ENCODE results near the gene HMGXB4. TPM values are rescaled to one million over a fixed set of nuclear protein-coding genes. Genes with fewer than 3 reads are reported as not detected.

The HMGXB4 gene
- total RNA-seq, 3 donors from 2014 or later (not counting 1 experiment from before 2014, with no cell fraction given): 40.4 to 46.1 (median 40.7) TPM

DNA sequence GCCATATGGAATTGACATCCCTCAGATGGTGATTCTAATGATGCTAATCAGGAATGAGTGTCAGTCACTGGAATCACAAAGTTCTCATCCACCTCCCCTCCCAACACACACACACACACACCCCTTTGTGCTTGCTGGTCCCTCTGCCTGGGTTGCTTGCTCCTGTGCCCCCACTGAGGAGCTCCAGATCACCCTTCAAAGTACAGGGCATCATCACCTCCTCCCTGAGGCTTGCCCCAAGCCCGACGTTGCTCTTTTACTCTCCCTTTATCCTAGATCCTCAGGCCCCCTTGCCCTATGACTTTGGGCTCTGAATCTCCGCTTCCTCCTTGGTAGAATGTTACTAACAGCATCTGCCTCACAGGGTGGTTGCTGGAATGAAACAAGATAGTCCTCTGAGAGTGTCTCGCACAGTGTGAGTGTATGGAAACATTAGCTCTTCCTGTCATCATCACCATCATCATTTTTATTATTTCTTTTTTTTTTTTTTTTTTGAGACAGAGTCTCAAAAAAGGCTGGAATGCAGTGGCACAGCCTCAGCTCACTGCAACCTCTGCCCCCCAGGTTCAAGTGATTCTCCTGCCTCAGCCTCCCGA is 45.8 kb downstream of the HMGXB4 start:
- Histone ChIP-seq H3K4me3 (ENCODE audit: low read length) (no peak overlapping the region), H3K27ac (ENCODE audit: low read length) (no peak overlapping the region), H3K27me3 (ENCODE audit: control insufficient read depth, insufficient read depth, low read length) (no peaks in the 10 kb centered on the region), H3K9me3 (ENCODE audit: control insufficient read depth, insufficient read depth, low read length) (no peaks in the 10 kb centered on the region), H3K4me1 (ENCODE audit: control insufficient read depth, insufficient read depth, low read length) (peaks cover 40% of the 10 kb centered on the region), H3K36me3 (ENCODE audit: control insufficient read depth, insufficient read depth, low read length) (no peaks in the 10 kb centered on the region)
- Mint-ChIP-seq H3K4me3 (peak overlapping the region; percentile 33), H3K4me1 (peaks cover 37 to 50% of the 10 kb centered on the region in 2 donors), H3K27ac (peak overlapping the region in 1 of 2 donors; percentile 28), H3K9me3 (no peaks in the 10 kb centered on the region), H3K36me3 (no peaks in the 10 kb centered on the region), H3K27me3 (ENCODE audit: low read depth in 2 of 2) (no peaks in the 10 kb centered on the region)
- intact Hi-C loops (cut with micrococcal nuclease): loop anchor here (10.0 kb wide), 1 partner anchor 82 kb away; the partner anchor contains the start of gene HMOX1
- no peak for ATAC-seq
- DNase-seq: no peak
- 87% methylated on average over 4 of the region's 5 CpGs for WGBS (ENCODE audit: insufficient coverage)
- TF ChIP-seq, protein P1, sequence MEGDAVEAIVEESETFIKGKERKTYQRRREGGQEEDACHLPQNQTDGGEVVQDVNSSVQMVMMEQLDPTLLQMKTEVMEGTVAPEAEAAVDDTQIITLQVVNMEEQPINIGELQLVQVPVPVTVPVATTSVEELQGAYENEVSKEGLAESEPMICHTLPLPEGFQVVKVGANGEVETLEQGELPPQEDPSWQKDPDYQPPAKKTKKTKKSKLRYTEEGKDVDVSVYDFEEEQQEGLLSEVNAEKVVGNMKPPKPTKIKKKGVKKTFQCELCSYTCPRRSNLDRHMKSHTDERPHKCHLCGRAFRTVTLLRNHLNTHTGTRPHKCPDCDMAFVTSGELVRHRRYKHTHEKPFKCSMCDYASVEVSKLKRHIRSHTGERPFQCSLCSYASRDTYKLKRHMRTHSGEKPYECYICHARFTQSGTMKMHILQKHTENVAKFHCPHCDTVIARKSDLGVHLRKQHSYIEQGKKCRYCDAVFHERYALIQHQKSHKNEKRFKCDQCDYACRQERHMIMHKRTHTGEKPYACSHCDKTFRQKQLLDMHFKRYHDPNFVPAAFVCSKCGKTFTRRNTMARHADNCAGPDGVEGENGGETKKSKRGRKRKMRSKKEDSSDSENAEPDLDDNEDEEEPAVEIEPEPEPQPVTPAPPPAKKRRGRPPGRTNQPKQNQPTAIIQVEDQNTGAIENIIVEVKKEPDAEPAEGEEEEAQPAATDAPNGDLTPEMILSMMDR (IDR thresholded peaks at IDR 0.05): no peak

DNA sequence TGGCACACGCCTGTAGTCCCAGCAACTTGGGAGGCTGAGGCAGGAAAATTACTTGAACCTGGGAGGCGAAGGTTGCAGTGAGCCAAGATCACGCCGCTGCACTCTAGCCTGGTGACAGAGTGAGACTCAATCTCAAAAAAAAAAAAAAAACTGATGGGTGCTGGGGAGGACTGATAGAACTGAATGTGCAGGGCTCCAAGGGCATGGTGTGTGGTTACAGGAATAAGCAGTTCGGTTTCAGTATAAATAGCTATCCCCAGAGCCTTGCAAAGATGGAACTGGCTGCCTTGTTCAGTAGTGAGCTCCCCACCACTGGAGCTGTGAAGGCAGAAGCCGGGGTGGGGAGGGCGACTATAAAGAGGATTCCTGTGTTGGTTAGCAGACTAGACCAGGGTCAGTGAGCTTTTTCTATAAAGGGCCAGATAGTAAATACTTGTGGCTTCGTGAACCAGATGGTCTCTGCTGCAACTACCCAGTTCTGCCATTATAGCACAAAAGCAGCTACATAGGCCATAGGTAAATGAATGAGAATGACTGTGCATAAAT is 48.3 kb downstream of the HMGXB4 start:
- no peak overlapping the region for H3K27ac ChIP-seq (ENCODE audit: low read length)
- ATAC-seq (no peak), DNase-seq (no peak)
- 88% methylated on average over 8 of the region's 8 CpGs for WGBS (ENCODE audit: insufficient coverage)
- Mint-ChIP-seq H3K4me1 (peaks cover 33 to 57% of the 10 kb centered on the region in 2 donors), H3K27me3 (ENCODE audit: low read depth in 2 of 2) (no peaks in the 10 kb centered on the region), H3K27ac (peak overlapping the region in 1 of 2 donors; percentile 74), H3K36me3 (no peaks in the 10 kb centered on the region), H3K4me3 (no peak overlapping the region), H3K9me3 (no peaks in the 10 kb centered on the region)
- H3K36me3 ChIP-seq (ENCODE audit: control insufficient read depth, insufficient read depth, low read length): peaks cover 3% of the 10 kb centered on the region
- TF ChIP-seq, protein P1 (IDR thresholded peaks at IDR 0.05): no peak
- no peaks in the 10 kb centered on the region for H3K9me3 ChIP-seq (ENCODE audit: control insufficient read depth, insufficient read depth, low read length)
- H3K4me3 ChIP-seq (ENCODE audit: low read length): no peak overlapping the region
- intact Hi-C loops (cut with micrococcal nuclease): loop anchor here (10.0 kb wide), 1 partner anchor 79 kb away; the partner anchor contains the start of gene HMOX1
- H3K27me3 ChIP-seq (ENCODE audit: control insufficient read depth, insufficient read depth, low read length): no peaks in the 10 kb centered on the region
- peaks cover 35% of the 10 kb centered on the region for H3K4me1 ChIP-seq (ENCODE audit: control insufficient read depth, insufficient read depth, low read length)

DNA sequence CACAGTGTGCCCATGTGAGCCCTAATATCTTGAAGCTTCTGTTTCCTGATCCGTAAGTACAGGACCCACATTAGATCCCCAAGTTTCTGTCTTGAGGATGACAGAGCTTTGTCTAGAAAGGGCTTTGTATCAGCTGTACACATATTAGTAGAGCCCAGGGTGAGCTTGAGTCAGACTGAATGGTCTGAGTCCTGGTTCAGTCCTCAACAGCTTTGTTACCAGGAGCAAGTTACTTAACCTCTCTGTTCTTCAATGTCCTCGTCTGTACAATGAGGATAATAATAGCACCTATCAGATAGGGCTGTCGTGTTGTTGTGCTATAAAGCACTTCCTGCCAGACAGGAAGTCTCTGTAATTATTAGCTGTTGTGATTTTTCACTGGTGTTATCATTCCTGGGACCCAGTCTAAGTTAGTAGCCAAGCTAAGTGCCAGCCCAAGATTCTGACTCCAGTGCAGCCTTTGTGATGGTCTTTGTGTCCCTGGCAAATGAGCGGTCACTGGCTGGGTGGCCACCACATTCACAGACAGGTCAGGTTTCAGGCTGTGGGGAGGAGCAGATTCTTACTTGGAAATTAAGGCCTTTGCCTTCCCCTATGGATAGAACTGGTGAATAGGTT is 49.2 kb downstream of the HMGXB4 start:
- Mint-ChIP-seq H3K4me3 (no peak overlapping the region), H3K27ac (peak overlapping the region; percentile 74 to 75), H3K27me3 (ENCODE audit: low read depth in 2 of 2) (no peaks in the 10 kb centered on the region), H3K9me3 (no peaks in the 10 kb centered on the region), H3K4me1 (peaks cover 36 to 58% of the 10 kb centered on the region in 2 donors), H3K36me3 (no peaks in the 10 kb centered on the region)
- peaks cover 3% of the 10 kb centered on the region for H3K36me3 ChIP-seq (ENCODE audit: control insufficient read depth, insufficient read depth, low read length)
- H3K4me3 ChIP-seq (ENCODE audit: low read length): no peak overlapping the region
- 50% methylated on average over 4 of the region's 4 CpGs for whole genome bisulfite sequencing (ENCODE audit: insufficient coverage)
- H3K27ac ChIP-seq (ENCODE audit: low read length): no peak overlapping the region
- peaks cover 34% of the 10 kb centered on the region for H3K4me1 ChIP-seq (ENCODE audit: control insufficient read depth, insufficient read depth, low read length)
- no peaks in the 10 kb centered on the region for H3K27me3 ChIP-seq (ENCODE audit: control insufficient read depth, insufficient read depth, low read length)
- DNase-seq (peak in 1 of 2 donors; percentile 56), ATAC-seq (peak; percentile 77 to 85 (median 82))
- H3K9me3 ChIP-seq (ENCODE audit: control insufficient read depth, insufficient read depth, low read length): no peaks in the 10 kb centered on the region
- TF ChIP-seq, protein P1 (IDR thresholded peaks at IDR 0.05): no peak
- intact Hi-C loops (cut with micrococcal nuclease): loop anchor here (10.0 kb wide), 1 partner anchor 78 kb away; the partner anchor contains the start of gene HMOX1
